Adipose tissue (tissue), 3 donors: ENCODE measurements around the gene SCRN2. TPM values are rescaled to one million over a fixed set of nuclear protein-coding genes. Genes with fewer than 3 reads are reported as not detected.

Experiments used
- H3K27ac ChIP-seq: one replicate; pipeline ENCODE4 v1.5.1; 2013; ENCODE audit warnings: low read depth, low read length
- WGBS, 3 donors: extraction: QIAGEN DNeasy Blood & Tissue Kit; methylation state at CpG; one replicate each; pipeline ENCODE4 v1.1.7; 2013; 5-methylcytosine and 5-hydroxymethylcytosine counted together
- polyA plus RNA-seq, 3 donors: library from polyadenylated mRNA; stranded (reverse); fragments of 200-250 nt; gene quantifications; one replicate each; pipeline ENCODE4 v1.2.3, GENCODE V29; 2013
- donor health status: healthy with polysubstance abuse.
- donor health status: Bipolar disorder and iron deficiency.
- donor health status: healthy.

Gene SCRN2
- polyA plus RNA-seq, 3 donors: 37.9 to 181 (median 89.5) TPM

DNA sequence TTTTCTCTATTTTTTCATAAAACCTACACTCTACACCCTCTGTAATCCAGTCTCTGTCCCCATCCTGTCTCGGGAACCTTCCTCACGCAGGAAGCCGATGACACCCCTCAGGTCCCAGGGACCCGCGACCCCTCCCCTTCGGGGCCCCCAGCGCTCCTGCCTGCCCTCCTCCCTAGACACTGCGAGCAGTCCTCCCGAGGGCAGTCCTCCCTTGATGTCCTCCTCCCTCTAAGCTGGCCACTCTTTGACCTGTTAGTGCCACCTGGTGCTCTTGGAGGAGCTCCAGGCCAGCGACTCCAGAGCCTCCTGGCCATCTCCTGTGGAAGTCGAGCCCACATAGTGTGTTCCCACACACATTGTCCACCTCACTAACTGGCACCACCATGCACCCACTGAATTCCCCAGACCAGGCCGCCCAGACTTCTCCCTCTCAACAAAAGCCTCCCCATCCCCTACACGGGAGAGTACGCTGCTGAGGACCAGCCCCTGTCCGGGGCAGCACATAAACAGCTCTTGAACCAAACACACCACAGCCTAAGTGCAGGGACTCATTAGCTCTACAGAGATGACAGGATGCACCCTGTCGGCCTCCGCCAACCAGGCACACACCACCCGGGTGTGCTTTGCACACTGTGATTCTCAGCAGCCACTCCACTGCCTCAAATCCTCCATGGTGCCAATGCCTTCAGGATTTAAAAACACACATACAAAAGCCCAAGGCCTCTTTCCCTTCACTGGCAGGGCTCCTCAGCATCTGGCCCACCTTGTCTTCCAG, 28.7 kb downstream of the SCRN2 start:
- H3K27ac ChIP-seq: no peak overlapping the region
- 73 to 88% (median 84%) methylated on average over 18 of the region's 18 CpGs for WGBS, 3 donors

DNA sequence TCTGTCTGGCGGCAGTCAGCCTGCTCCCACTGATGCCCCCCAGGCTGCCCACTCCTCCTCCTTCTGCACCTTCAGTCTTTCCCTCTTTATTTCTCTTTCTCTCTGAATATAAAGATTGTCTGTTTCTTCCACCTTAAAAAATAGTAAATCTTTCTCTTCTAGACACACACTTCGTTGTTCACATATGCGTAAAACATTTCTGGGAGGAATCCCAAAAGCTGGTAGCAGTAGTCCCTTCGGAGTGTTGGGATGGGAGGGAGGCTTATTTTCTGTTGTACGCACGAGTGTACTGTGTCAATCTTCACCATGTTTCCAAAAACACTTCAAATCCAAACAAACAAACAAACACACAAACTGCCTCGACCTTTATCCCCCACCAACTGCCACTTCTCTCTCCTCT, 29.4 kb downstream of the SCRN2 start:
- WGBS, 3 donors: 46 to 85% (median 71%) methylated on average over 7 of the region's 7 CpGs

DNA sequence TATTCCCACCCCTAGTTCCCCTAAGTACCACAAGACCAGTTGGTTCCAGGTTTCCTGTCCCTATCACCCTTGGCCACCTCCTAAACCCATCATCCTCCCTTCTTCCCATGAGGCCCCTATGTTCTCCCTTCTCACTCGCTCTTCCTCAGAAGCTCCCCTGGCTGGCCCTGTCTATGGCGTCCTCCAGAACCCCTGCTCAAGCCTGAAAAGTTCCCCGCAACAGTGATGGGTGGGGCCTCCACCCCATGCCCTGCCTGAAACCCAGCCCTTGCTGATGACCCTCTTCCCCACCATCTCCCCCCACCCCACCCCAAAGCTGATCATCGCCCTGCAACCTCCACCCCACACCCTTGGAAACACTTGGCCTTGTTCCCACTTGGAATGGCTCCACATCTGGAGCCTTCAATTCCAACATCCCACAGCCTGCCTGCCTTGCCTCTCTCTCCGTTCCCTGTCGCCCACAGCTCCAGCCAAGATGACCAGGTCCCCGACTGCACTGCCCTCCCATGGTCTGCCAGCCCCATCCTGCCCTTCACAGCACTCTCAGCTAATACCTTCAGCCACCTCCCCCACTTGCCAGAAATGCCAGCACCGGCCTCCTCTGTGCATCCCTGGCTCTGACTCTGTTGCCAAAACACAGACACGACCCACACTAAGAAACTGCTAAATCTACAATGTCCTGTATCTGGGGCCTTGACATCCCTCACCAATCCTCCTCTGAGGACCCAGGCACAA, 30.0 kb downstream of the SCRN2 start:
- no peak overlapping the region for H3K27ac ChIP-seq
- 33 to 74% (median 69%) methylated on average over 9 of the region's 9 CpGs for WGBS, 3 donors

More for the DNA sequence above, 29.4 kb downstream of the SCRN2 start:
- H3K27ac ChIP-seq: no peak overlapping the region

DNA sequence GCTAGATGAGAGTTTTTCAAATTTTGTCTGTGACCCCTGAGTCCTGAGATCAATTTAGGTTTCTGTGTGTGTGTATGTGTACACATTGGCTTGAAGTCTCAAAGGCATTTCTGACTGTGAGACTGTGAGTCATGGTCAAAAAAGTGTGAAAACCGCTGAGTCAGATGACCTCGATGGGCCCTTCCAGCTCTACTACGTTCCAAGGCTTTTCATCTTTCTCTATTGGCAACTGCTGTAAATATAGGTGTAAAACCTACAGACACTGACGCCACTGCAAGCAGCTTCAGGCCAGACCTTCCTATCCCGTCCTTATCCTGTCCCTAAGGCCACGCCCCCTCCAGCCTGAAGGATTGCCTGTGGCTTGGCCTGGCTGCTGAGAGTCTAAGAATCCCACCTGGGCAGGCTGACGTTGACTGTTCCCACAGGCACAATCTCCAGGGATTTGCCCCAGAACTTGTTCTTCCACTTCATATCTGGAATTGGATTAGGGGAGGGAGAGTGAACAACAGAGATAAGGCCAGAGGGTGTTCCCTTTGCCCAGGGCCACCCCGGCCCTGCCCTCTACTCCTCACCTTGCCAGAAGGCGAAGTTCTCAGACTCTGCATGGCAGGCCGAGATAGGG, 30.8 kb downstream of the SCRN2 start:
- H3K27ac ChIP-seq: no peak overlapping the region
- WGBS, 3 donors: 24 to 71% (median 66%) methylated on average over 10 of the region's 10 CpGs

DNA sequence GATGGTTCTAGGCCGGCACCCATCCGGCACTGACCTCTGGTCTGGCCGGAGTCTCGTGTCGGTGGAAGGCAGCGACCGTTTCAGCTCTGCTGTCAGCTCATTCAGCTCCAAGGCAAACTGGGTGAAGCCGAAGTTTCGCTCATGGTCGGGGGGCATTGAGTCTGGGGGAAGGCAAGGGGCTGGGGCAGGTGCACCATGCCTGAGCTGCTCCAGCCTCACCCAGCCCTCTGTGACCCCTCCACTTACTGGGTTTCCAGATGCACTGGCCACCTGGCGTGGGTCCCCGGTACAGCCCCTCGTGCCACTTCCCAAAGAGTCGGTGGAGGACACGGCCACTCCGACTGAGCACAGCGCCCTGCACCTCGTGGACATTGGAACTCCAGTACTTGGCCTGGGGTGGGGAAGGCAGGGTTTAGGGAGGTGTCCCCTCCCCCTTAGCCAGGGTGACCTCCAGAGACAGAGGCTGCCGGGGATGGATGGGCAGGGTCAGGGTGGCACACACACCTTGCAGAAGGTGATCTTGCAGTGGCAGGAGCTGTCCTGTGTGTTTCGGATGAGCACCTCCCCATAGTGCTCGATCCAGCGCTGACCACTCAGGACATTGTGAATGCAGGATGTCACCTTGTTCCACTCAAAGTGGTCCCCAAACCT, 32.1 kb downstream of the SCRN2 start:
- WGBS, 3 donors: 88 to 95% (median 95%) methylated on average over 22 of the region's 22 CpGs
- no peak overlapping the region for H3K27ac ChIP-seq

DNA sequence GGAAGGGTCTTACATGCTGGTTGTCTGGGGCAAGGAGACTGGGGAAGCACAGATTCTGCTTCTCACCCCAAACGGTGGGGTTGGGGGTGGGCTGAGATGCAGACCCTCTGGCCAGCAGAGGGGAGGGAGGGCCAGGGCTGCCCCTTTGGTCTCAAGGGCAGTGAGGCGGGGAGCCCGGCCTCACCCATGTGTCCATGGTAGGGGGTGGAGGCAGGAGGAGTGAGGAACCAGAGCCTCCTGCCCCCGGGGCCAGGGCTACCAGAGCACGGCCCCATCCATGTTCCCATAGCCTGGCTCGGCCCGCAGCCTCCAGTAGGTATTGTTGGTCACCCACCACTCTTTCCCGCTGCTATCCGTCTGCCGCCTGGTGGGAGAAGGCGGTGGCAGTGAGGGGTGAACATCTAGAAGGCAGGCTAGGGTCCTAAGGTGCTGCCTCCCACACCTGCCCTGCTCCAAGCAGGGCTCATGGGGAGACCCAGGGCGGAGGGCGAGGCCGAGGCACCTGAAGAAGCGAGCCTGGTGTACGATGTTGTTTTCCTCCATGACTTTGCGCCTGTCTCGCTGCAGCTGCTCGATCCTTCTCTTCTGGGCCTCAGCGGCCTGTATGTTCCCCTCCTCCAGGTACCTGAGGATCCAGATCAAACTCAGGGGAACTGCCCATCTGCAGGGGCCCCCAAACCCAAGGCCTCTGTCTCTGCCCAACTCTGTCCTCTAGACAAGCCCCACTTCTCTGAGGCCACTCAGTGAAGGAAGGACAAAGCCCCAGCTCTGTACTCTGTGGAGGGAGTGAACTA, 32.8 kb downstream of the SCRN2 start:
- WGBS, 3 donors: 88 to 95% (median 88%) methylated on average over 20 of the region's 20 CpGs
- H3K27ac ChIP-seq: no peak overlapping the region

DNA sequence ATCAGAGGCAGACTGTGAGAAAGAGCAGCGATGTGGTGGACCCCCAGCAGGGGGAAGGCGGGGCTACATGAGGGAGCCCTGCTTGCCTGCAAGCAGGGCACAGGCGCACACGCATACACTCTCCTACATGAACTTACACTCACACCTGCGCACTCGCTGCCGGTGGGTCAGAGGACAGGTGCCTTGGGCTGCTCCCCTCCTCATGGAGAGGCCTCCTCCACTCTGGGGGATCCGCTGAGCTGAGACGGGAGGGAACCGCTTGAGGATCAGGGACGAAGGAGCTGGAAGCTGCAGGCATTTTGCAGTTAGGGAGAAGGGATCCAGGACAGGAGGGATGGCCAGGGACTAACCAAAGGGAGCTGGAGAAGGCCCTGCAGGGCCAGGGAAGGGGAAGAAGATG, 33.7 kb downstream of the SCRN2 start:
- no peak overlapping the region for H3K27ac ChIP-seq
- 87 to 96% (median 89%) methylated on average over 10 to 11 of the region's 11 CpGs for WGBS, 3 donors

DNA sequence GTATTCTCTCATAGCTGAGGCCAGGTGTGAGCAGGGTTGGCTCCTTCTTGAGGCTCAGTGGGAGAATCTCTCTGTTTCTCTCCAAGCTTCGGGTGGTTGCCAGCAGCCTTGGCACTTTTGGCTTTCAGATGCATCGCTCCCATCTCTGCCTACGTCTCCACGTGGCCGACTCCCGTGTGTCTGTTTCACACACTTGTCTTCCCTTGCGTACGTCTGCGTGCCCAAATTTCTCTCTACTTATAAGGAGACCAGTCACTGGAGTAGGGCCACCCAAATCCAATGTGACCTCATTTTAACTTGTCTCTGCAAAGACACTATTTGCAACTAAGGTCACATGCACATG, 34.2 kb downstream of the SCRN2 start:
- WGBS, 3 donors: 86 to 94% (median 91%) methylated on average over 9 of the region's 9 CpGs
- no peak overlapping the region for H3K27ac ChIP-seq

DNA sequence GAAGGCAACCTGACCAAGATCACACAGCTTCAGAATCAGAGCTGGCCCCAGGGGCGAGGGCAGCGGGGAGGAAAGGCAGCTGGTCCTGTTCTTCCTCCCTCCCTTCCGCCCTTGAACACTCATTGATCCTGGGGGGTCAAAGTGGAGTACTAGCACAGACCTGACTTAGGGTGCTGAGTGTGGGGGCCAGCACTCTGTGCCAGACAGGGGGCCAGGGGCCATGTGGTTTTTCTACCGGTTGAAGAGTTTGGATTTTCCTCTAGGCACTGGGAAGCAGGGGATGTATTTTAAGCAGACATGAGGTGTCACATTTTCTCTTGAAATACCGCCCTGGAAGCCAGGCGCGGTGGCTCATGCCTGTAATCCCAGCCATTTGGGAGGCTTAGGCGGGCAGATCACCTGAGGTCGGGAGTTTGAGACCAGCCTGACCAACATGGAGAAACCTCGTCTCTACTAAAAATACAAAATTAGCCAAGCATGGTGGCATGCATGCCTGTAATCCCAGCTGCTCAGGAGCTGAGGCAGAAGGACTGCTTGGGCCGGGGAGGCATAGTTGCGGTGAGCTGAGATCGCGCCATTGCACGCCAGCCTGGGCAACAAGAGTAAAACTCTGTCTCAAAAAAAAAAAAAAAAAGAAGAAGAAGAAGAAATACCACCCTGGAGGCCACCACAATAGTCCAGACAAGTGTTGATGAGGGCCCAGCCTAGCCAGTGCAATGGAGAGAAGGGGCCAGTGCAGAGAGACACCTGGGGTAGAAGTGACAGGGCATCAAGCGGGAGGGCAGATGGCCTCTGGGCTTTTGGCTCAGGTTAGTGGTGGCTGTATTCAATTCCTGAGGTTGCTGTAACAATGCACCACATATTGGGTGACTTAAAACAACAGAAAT, 34.8 kb downstream of the SCRN2 start:
- 86 to 91% (median 90%) methylated on average over 16 of the region's 16 CpGs for WGBS, 3 donors

DNA sequence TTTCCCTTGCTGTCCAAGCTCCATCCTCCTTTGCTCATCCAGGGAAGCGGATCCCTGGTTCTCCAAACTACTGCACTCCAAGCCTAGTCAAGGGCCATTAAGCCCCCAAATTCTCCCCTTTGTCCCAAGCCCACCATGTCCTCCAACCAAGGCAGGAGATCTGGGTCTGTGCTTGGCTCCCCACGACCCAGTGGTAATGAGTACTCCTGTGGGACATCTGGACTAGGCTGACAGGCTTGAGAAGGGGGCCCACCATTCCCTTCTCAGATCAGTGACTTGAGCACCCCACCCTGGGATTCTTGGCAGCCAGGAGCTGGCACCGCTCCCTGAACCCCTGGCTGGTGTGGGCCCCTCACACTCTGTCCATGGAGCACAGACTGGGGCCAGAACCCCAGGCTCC, 36.6 kb downstream of the SCRN2 start:
- 57 to 69% (median 61%) methylated on average over 3 of the region's 3 CpGs for WGBS, 3 donors
- H3K27ac ChIP-seq: no peak overlapping the region

More for the DNA sequence above, 34.8 kb downstream of the SCRN2 start:
- H3K27ac ChIP-seq: no peak overlapping the region

DNA sequence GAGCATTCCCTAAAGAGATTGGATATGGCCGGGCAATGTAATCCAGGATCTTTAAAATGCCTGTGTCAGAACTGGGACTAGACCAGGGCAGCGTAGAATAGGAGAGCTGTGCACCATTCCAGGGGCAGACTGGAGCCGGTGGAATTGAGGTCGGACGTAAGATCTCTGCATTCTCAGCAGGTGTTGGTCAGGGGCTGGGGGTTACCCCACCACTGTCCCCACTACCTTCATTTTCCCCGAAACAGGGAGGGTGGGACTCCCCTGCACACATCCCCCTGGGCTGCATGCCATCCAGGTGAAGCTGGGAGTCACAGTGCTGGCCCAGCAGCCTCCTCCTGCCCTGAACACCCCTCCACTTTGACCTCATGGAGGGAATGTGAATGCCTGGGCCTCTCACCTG, 37.3 kb downstream of the SCRN2 start:
- no peak overlapping the region for H3K27ac ChIP-seq
- 74 to 83% (median 75%) methylated on average over 6 of the region's 6 CpGs for WGBS, 3 donors

DNA sequence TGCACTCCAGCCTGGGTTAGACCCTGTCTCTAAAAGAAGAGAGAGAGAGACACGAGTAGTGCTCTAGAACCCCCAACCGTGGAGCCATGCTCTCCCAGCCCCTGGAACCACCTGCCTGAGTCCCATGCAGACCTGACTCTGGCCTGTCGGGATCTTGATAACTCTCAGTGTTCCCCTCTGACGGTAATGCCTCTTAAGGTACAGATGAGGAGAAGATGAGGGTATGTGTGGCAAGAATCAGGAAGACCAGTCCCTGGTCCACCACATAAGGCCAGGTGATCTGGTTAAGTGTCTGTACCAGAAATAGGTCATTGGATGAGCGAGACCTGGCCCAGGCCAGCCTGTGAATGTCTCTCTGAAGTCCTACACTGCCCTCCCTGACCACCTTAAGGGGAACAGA, 37.9 kb downstream of the SCRN2 start:
- H3K27ac ChIP-seq: no peak overlapping the region
- 53 to 71% (median 62%) methylated on average over 5 of the region's 5 CpGs for WGBS, 3 donors

DNA sequence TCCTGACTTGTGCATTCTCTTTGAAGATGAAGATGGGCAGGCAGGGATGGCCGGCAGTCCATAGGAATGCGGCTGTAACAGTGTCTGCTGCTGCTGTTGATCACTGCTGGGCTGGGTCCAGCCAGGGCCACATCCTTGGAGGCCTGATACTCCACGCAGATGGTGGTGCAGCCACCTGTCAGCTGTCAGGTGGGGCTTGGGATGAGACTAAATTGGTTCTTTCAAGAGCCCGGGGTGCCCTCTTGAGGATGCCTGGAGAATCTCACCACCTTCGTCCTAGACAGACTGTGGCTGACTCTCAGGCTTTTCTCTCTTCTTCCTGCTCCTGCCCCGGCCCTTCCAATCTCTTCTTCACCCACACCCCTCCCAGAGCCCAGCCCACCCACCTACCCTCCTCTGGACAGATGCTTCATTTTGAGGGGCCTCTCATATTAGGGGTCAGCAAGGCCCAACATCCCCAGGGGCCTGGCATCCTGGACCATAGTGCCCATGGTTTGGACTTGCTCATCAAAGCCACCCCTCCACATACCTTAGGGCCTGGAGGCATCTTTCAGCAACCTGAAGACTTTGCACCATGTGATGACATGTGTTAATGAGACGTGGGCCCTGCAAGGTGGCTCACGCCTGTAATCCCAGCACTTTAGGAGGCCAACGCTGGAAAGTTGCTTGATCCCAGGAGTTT, 38.6 kb downstream of the SCRN2 start:
- H3K27ac ChIP-seq: no peak overlapping the region
- 29 to 37% (median 34%) methylated on average over 9 of the region's 9 CpGs for WGBS, 3 donors

DNA sequence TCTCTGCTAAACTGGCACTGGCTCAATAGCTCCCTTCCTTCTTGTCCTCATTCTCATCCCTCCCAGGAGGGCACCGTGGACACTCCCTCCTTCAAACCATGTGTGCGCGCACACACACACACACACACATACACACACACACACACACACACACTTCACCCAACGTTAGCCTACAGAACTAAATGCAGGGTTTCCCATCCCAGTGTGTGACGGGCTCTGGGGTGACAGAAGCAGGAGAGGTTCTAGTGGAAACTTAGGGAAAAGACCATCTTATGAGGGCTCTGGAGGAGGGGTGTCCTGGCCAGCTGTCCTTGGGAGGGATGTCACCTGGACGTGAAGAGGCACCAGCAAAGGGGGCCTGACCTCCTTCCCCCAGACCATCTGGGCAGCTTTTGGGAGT, 39.2 kb downstream of the SCRN2 start:
- no peak overlapping the region for H3K27ac ChIP-seq
- WGBS, 3 donors: 45 to 62% (median 48%) methylated on average over 6 of the region's 6 CpGs

DNA sequence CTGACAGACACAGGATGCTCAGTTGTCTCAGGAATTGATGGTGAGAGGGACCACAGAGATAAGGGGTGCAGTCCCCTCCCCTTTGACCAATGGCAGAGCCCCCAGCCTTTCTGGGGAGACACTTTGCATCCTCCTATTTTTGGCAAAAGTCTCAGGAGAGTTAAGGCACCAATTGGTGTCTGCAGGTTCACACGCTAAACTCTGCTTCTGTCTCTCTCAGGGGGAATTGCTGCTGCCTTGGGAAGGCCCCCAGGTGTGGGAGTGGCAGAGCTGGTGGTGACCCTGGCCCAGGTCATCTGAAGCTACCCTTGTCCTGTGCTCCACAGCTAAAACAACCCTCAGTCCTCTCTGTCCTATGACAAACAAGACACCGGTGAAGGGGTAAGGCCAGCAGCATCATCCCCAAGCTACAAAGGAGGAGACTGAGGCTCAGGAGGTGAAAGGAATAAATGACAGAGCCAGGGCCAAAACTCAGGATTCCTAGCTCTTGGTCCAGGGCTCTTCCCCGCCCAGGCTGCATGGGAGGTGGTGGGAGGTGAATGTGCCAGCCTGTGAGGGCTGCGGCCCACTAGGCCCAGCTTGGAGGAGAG, 39.8 kb downstream of the SCRN2 start:
- no peak overlapping the region for H3K27ac ChIP-seq
- 86 to 92% (median 88%) methylated on average over 4 of the region's 4 CpGs for WGBS, 3 donors

DNA sequence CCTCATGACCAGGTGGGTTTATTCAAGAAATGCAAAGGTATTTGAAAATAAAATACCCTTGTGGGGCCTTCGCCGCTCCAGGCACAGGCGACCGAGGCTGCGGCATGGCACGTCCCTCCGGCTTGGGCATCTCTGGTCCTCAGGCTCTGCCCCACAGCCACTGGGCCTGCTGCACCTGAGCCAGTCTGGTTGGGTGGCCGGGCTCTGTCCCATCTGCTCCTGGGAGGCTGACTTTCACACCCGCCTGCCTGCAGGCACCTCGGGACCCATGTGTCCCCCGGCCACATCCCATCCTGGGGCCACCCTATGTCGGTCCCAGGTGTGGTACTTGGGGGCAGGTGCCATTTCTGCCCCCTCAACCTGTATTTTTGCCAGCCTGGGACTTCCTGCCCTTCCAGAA, 40.4 kb downstream of the SCRN2 start:
- WGBS, 3 donors: 80 to 86% (median 85%) methylated on average over 12 of the region's 12 CpGs
- H3K27ac ChIP-seq: no peak overlapping the region

DNA sequence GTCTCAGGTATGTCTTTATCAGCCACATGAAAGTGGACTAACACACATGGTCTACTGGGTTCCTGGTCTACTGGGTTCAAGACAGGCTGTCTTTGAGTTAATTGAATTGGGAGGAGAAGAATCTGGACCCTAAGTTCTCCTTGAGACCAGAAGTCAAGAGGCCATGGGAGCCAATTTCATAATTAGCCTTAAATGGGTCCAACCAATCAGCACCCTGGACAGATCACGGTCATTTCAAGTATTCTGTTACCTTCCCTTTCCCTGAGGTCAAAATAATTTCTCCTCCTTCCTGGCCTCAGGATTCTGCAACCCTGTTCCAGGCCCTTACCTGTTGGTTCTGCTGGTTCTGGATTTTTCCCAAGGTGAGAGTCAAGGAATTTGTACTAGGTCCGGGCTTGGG, 43.3 kb downstream of the SCRN2 start:
- WGBS, 3 donors: 50 to 62% (median 60%) methylated on average over 2 of the region's 2 CpGs
- no peak overlapping the region for H3K27ac ChIP-seq
